IPS-NIHi11 (cell line): Measurements from ENCODE around the gene ARRDC2.
"Not testable (repeated sequence)": the region's sequence is repeated elsewhere in the genome, so short reads cannot be mapped to it uniquely, and the experiment has no call there.

Experiments
- DNase-seq: peaks from one replicate; pipeline ENCODE4 v3.0.0; 2012; ENCODE audit warnings: mixed read lengths, low spot score

Gene ARRDC2

GRCh38 chr19:17989425-17990094 is 18.4 kb upstream of the ARRDC2 start:
- DNase-seq, result no peak

- DNase-seq, result no peak
Measured at GRCh38 chr19:17993076-17993813, 14.7 kb upstream of the ARRDC2 start.

GRCh38 chr19:17996826-17997316 is 11.1 kb upstream of the ARRDC2 start:
- peak; percentile 94 for DNase-seq

- peak; percentile 66 for DNase-seq
Measured at GRCh38 chr19:17997969-17998826, 9.8 kb upstream of the ARRDC2 start.

GRCh38 chr19:17998827-17999150 is 9.2 kb upstream of the ARRDC2 start:
- DNase-seq, result no peak

- no peak for DNase-seq
Measured at GRCh38 chr19:17999684-18000479, 8.1 kb upstream of the ARRDC2 start.

- no peak for DNase-seq
Measured at GRCh38 chr19:18000480-18000914, 7.5 kb upstream of the ARRDC2 start.

GRCh38 chr19:18000915-18001776 is 6.8 kb upstream of the ARRDC2 start:
- DNase-seq, result peak; percentile 84

- DNase-seq, result no peak
Measured at GRCh38 chr19:18001777-18002345, 6.1 kb upstream of the ARRDC2 start.

GRCh38 chr19:18002347-18002850 is 5.6 kb upstream of the ARRDC2 start:
- no peak for DNase-seq

GRCh38 chr19:18005750-18006149 is 2.2 kb upstream of the ARRDC2 start:
- not testable (repeated sequence) for DNase-seq

GRCh38 chr19:18007044-18007916 is 690 bp upstream of the ARRDC2 start:
- peak; percentile 89 for DNase-seq

GRCh38 chr19:18008814-18009213 is 844 bp downstream of the ARRDC2 start:
- DNase-seq, result no peak

GRCh38 chr19:18009412-18010066 is 1.6 kb downstream of the ARRDC2 start:
- no peak for DNase-seq

GRCh38 chr19:18010149-18010548 is 2.2 kb downstream of the ARRDC2 start:
- no peak for DNase-seq

- no peak for DNase-seq
Measured at GRCh38 chr19:18013210-18014111, 5.5 kb downstream of the ARRDC2 start.

GRCh38 chr19:18014197-18014596 is 6.2 kb downstream of the ARRDC2 start:
- no peak for DNase-seq
